Heart left ventricle (tissue), 16 donors: ENCODE measurements around the gene AK1. TPM values are rescaled to one million over a fixed set of nuclear protein-coding genes. Genes with fewer than 3 reads are reported as not detected.

Source experiments
- ATAC-seq, 4 donors: fragments of 200-7000 bp; cut with Tn5 transposase; one replicate each; pipeline ENCODE4 v1.9.1; 2020 to 2022; ENCODE audit warnings: moderate library complexity in 4 of 4, mild to moderate bottlenecking in 3 of 4, moderate number of reproducible peaks in 1 of 4
- DNase-seq, 5 donors: peaks; one replicate each; pipeline ENCODE4 v3.0.0-alpha.2; 2020
- H3K27ac ChIP-seq, 12 donors: fragments of 200-600 bp; sonication (generic) in 4 of 12; one replicate each; pipeline versions ENCODE4 v1.5.0 to v1.8.0; 2016 to 2022; ENCODE audit warnings: mild to moderate bottlenecking in 2 of 12
- H3K27me3 ChIP-seq, 9 donors: fragments of 200-600 bp; sonication (generic) in 2 of 9; one replicate each; pipeline versions ENCODE4 v1.5.1 to v1.8.0; 2016 to 2022; ENCODE audit warnings: mild to moderate bottlenecking in 3 of 9
- H3K36me3 ChIP-seq, 9 donors: fragments of 200-600 bp; sonication (generic) in 2 of 9; one replicate each; pipeline versions ENCODE4 v1.5.0 to v1.8.0; 2018 to 2022; ENCODE audit warnings: mild to moderate bottlenecking in 2 of 9
- H3K4me1 ChIP-seq, 12 donors: fragments of 200-600 bp; sonication (generic) in 4 of 12; one replicate each; pipeline versions ENCODE4 v1.5.0 to v1.8.0; 2016 to 2022; ENCODE audit warnings: mild to moderate bottlenecking in 3 of 12
- H3K4me3 ChIP-seq, 12 donors: fragments of 200-600 bp; sonication (generic) in 4 of 12; one replicate each; pipeline versions ENCODE4 v1.5.0 to v1.8.0; 2017 to 2022; ENCODE audit warnings: mild to moderate bottlenecking in 9 of 12, moderate library complexity in 4 of 12
- H3K9me3 ChIP-seq, 12 donors: fragments of 200-600 bp; sonication (generic) in 4 of 12; one replicate each; pipeline versions ENCODE4 v1.5.0 to v1.8.0; 2016 to 2022; ENCODE audit warnings: mild to moderate bottlenecking in 1 of 12
- CTCF ChIP-seq, 12 donors: fragments of 200-600 bp; sonication (generic) in 4 of 12; IDR thresholded peaks; one replicate each; pipeline versions ENCODE4 v1.5.0 to v1.8.0; 2018 to 2022; ENCODE audit warnings: antibody characterized with exemption in 12 of 12, mild to moderate bottlenecking in 5 of 12
- POLR2A ChIP-seq, 2 donors: fragments of 450-650 bp; IDR thresholded peaks; one replicate each; pipeline ENCODE4 v1.6.1; 2017; ENCODE audit warnings: antibody characterized with exemption in 2 of 2, mild to moderate bottlenecking in 2 of 2, moderate library complexity in 2 of 2
- WGBS, 4 donors: extraction: QIAGEN DNeasy Blood & Tissue Kit in 2 of 4; methylation state at CpG; one replicate each; pipeline versions ENCODE4 v1.1.5 to v1.1.7; 2013 to 2018; 5-methylcytosine and 5-hydroxymethylcytosine counted together
- intact Hi-C, 10 donors: fragments of 100-400 bp; cut with DNase I; formaldehyde crosslinking; loops; one replicate each; pipeline versions ENCODE4 v1.11.1 to v1.14.2; 2022
- polyA plus RNA-seq, 2 donors: library from polyadenylated mRNA; stranded (reverse); fragments of 200-250 nt; gene quantifications; one replicate each; pipeline ENCODE4 v1.2.3, GENCODE V29; 2013
- total RNA-seq, 9 donors: library from RNA; depleted of rRNA in 2 of 9; stranded (reverse); fragments of >200 nt in 2 of 9; fragmentation: NEBNext Ultra II Directional in 3 of 9; extraction: Animal tissue kit (Norgen Biotek cat#: 25700) in 3 of 9; gene quantifications; one replicate each; pipeline versions ENCODE4 v1.1.0 to v1.2.4, GENCODE V29; 2016 to 2023
- donor health status: ischemic (EF 13 %, LVEDD 7.1; RV severe dilation, severe dysfunction).
- donor health status: healthy with polysubstance abuse.
- donor health status: DM: no; HTN: yes; CAD: no.
- donor health status: DM: no; HTN: no; CAD: no.
- donor health status: ischemic (EF 25% LVEDD 6.9; RV normal size, moderate dysfunction).
- donor health status: ischemic (EF 25% LVEDD 5.7; RV mildly dilated, moderate dysfunction).
- donor health status: healthy.
- donor health status: DM: yes; HTN: yes; CAD: no.
- donor health status: ischemic (EF 35%, LVEDD 5.7; RV mildly dilated, moderate dysfunction).
- donor health status: nonischemic (EF 11% LVEDD 7.7; RV severe dilation, severe dysfunction).
- donor health status: DM: yes; HTN: yes; CAD: no.
- donor health status: PGD.
- donor health status: ischemic (EF 29% LVEDD 5.4; RV normal size, mild dysfunction).
- donor health status: nonischemic (EF 23%, LVEDD 6.1; RV moderate dilation, normal function).

Gene AK1
- total and polyA plus RNA-seq, 11 donors: 312 to 1,060 (median 586) TPM

- Histone ChIP-seq H3K36me3 (peaks cover 0 to 43% (median 30%) of the 10 kb centered on the region in 9 donors), H3K4me1 (peaks cover 14 to 58% (median 43%) of the 10 kb centered on the region in 12 donors), H3K9me3 (no peaks in the 10 kb centered on the region), H3K27me3 (no peaks in the 10 kb centered on the region), H3K4me3 (no peak overlapping the region), H3K27ac (peak overlapping the region in 7 of 12 donors; percentile 76 to 89 (median 86))
- DNase-seq (peak in 1 of 5 donors; percentile 24), ATAC-seq (no peak)
- 90 to 94% (median 92%) methylated on average over 12 to 13 of the region's 13 CpGs for WGBS, 4 donors
- TF ChIP-seq CTCF (IDR thresholded peaks at IDR 0.05): no peak
- intact Hi-C loops: loop anchor here in 3 of 10 donors (5.0 kb wide), 3 partner anchors 39 to 79 kb away; partner anchors contain the start of genes CDK9 (in 1 of the 3) and FPGS (in 1 of the 3)
Measured at GRCh38 chr9:127866535-127866934, 10.9 kb downstream of the AK1 start.

GRCh38 chr9:127865645-127866464, 11.6 kb downstream of the AK1 start:
- peaks cover 14 to 65% (median 50%) of the 10 kb centered on the region in 12 donors for H3K4me1 ChIP-seq
- 77 to 80% (median 79%) methylated on average over 19 of the region's 19 CpGs for WGBS, 4 donors
- H3K27me3 ChIP-seq: no peaks in the 10 kb centered on the region
- no peak overlapping the region for H3K4me3 ChIP-seq
- no peaks in the 10 kb centered on the region for H3K9me3 ChIP-seq
- intact Hi-C loops: loop anchor here in 3 of 10 donors (5.0 kb wide), 3 partner anchors 39 to 79 kb away; partner anchors contain the start of genes CDK9 (in 1 of the 3) and FPGS (in 1 of the 3)
- no peak for TF ChIP-seq POLR2A (IDR thresholded peaks at IDR 0.05)
- TF ChIP-seq CTCF (IDR thresholded peaks at IDR 0.05): no peak
- no peak for ATAC-seq
- H3K27ac ChIP-seq: peak overlapping the region in 5 of 12 donors; percentile 76 to 89 (median 87)
- peaks cover 0 to 36% (median 24%) of the 10 kb centered on the region in 9 donors for H3K36me3 ChIP-seq
- peak in 1 of 5 donors; percentile 24 for DNase-seq

GRCh38 chr9:127863191-127863621, 14.3 kb downstream of the AK1 start:
- H3K36me3 ChIP-seq: peaks cover 0 to 17% (median 8%) of the 10 kb centered on the region in 9 donors
- H3K27me3 ChIP-seq: no peaks in the 10 kb centered on the region
- no peak for ATAC-seq
- TF ChIP-seq POLR2A (IDR thresholded peaks at IDR 0.05) (no peak), CTCF (IDR thresholded peaks at IDR 0.05) (no peak)
- peak overlapping the region; percentile 80 to 98 (median 94) for H3K27ac ChIP-seq
- intact Hi-C loops: loop anchor here in 4 of 10 donors (5.0 kb wide), 2 partner anchors 36 to 76 kb away; partner anchors contain the start of gene CDK9 (in 1 of the 4)
- H3K9me3 ChIP-seq: no peaks in the 10 kb centered on the region
- 75 to 84% (median 81%) methylated on average over 13 of the region's 13 CpGs for WGBS, 4 donors
- peaks cover 28 to 78% (median 62%) of the 10 kb centered on the region in 12 donors for H3K4me1 ChIP-seq
- peak in 1 of 5 donors; percentile 9 for DNase-seq
- H3K4me3 ChIP-seq: no peak overlapping the region
